ENCODE measurements around the gene PSEN1. TPM values are rescaled to one million over a fixed set of nuclear protein-coding genes. Genes with fewer than 3 reads are reported as not detected.

PSEN1 gene
- total and polyA plus RNA-seq, 2 experiments from 2014 or later = 14.6 to 35.7 TPM

DNA sequence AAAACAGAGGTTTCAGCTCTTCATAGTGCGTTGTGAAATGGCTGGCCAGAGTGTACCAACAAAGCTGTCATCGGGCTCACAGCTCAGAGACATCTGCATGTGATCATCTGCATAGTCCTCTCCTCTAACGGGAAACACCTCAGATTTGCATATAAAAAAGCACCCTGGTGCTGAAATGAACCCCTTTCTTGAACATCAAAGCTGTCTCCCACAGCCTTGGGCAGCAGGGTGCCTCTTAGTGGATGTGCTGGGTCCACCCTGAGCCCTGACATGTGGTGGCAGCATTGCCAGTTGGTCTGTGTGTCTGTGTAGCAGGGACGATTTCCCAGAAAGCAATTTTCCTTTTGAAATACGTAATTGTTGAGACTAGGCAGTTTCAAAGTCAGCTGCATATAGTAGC is 86.7 kb downstream of the PSEN1 start:
- ATAC-seq = peak; percentile 78
- no peak overlapping the region for H3K27ac Mint-ChIP-seq
- H3K27ac ChIP-seq (ENCODE audit: low read depth) = no peak overlapping the region

GRCh38 chr14:73225496-73225895 is 89.2 kb downstream of the PSEN1 start:
- H3K4me3 ChIP-seq = no peak overlapping the region
- no peak for ATAC-seq
- H3K27ac Mint-ChIP-seq = no peak overlapping the region
- peaks cover 22% of the 10 kb centered on the region; the same call in 1 of the 2 replicates for H3K4me1 ChIP-seq (ENCODE audit: insufficient read depth)
- H3K36me3 Mint-ChIP-seq (ENCODE audit: low read depth) = peaks cover 3% of the 10 kb centered on the region; the same call in 1 of the 3 replicates
- TF ChIP-seq JUNB (IDR thresholded peaks at IDR 0.05; ENCODE audit: unreplicated experiment) = no peak
- H3K4me3 Mint-ChIP-seq = no peak overlapping the region
- H4K20me1 ChIP-seq (replicated peaks; ENCODE audit: insufficient read depth) = no peaks in the 10 kb centered on the region; the same call in 1 of the 2 replicates
- no peaks in the 10 kb centered on the region for H3K36me3 ChIP-seq (ENCODE audit: insufficient read depth)
- H3K9me2 ChIP-seq (ENCODE audit: insufficient read depth) = no peaks in the 10 kb centered on the region
- H3K9me3 Mint-ChIP-seq = no peaks in the 10 kb centered on the region
- H3K79me2 ChIP-seq (replicated peaks; ENCODE audit: insufficient read depth) = no peaks in the 10 kb centered on the region
- no peaks in the 10 kb centered on the region for H3F3A ChIP-seq (replicated peaks; ENCODE audit: low read depth)
- H3K27me3 Mint-ChIP-seq (ENCODE audit: insufficient read depth, low read depth, poor library complexity) = peaks cover 13% of the 10 kb centered on the region
- no peak overlapping the region for H2AFZ ChIP-seq
- no peaks in the 10 kb centered on the region for H3K27me3 ChIP-seq (ENCODE audit: insufficient read depth)
- DNase-seq (ENCODE audit: low spot score) = no peak
- H3K27ac ChIP-seq (ENCODE audit: low read depth) = no peak overlapping the region
- H3K4me1 Mint-ChIP-seq = peaks cover 29% of the 10 kb centered on the region
- H3K4me2 ChIP-seq = no peak overlapping the region

More for the DNA sequence above, 86.7 kb downstream of the PSEN1 start:
- Mint-ChIP-seq H3K4me3 (no peak overlapping the region), H3K4me1 (peaks cover 26% of the 10 kb centered on the region), H3K36me3 (ENCODE audit: low read depth) (peaks cover 21% of the 10 kb centered on the region), H3K9me3 (no peaks in the 10 kb centered on the region), H3K27me3 (ENCODE audit: insufficient read depth, low read depth, poor library complexity) (peaks cover 11% of the 10 kb centered on the region)
- no peaks in the 10 kb centered on the region; the same call in 1 of the 2 replicates for H3K36me3 ChIP-seq (ENCODE audit: insufficient read depth)
- no peaks in the 10 kb centered on the region for H3K9me2 ChIP-seq (ENCODE audit: insufficient read depth)
- no peaks in the 10 kb centered on the region for H3K27me3 ChIP-seq (ENCODE audit: insufficient read depth)
- no peaks in the 10 kb centered on the region for H3K79me2 ChIP-seq (replicated peaks; ENCODE audit: insufficient read depth)
- H3K4me1 ChIP-seq (ENCODE audit: insufficient read depth) = peaks cover 14% of the 10 kb centered on the region; the same call in 1 of the 2 replicates
- no peaks in the 10 kb centered on the region; the same call in 1 of the 2 replicates for H4K20me1 ChIP-seq (replicated peaks; ENCODE audit: insufficient read depth)
- TF ChIP-seq, protein P1, sequence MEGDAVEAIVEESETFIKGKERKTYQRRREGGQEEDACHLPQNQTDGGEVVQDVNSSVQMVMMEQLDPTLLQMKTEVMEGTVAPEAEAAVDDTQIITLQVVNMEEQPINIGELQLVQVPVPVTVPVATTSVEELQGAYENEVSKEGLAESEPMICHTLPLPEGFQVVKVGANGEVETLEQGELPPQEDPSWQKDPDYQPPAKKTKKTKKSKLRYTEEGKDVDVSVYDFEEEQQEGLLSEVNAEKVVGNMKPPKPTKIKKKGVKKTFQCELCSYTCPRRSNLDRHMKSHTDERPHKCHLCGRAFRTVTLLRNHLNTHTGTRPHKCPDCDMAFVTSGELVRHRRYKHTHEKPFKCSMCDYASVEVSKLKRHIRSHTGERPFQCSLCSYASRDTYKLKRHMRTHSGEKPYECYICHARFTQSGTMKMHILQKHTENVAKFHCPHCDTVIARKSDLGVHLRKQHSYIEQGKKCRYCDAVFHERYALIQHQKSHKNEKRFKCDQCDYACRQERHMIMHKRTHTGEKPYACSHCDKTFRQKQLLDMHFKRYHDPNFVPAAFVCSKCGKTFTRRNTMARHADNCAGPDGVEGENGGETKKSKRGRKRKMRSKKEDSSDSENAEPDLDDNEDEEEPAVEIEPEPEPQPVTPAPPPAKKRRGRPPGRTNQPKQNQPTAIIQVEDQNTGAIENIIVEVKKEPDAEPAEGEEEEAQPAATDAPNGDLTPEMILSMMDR (conservative IDR thresholded peaks at IDR 0.05; ENCODE audit: low read depth in 2 of 2) = peak in 1 of 2 experiments; percentile 26; a peak in 1 of 4 replicates
- TF ChIP-seq EZH2phosphoT487 (IDR thresholded peaks at IDR 0.05; ENCODE audit: unreplicated experiment) = no peak
- TF ChIP-seq, protein P2, sequence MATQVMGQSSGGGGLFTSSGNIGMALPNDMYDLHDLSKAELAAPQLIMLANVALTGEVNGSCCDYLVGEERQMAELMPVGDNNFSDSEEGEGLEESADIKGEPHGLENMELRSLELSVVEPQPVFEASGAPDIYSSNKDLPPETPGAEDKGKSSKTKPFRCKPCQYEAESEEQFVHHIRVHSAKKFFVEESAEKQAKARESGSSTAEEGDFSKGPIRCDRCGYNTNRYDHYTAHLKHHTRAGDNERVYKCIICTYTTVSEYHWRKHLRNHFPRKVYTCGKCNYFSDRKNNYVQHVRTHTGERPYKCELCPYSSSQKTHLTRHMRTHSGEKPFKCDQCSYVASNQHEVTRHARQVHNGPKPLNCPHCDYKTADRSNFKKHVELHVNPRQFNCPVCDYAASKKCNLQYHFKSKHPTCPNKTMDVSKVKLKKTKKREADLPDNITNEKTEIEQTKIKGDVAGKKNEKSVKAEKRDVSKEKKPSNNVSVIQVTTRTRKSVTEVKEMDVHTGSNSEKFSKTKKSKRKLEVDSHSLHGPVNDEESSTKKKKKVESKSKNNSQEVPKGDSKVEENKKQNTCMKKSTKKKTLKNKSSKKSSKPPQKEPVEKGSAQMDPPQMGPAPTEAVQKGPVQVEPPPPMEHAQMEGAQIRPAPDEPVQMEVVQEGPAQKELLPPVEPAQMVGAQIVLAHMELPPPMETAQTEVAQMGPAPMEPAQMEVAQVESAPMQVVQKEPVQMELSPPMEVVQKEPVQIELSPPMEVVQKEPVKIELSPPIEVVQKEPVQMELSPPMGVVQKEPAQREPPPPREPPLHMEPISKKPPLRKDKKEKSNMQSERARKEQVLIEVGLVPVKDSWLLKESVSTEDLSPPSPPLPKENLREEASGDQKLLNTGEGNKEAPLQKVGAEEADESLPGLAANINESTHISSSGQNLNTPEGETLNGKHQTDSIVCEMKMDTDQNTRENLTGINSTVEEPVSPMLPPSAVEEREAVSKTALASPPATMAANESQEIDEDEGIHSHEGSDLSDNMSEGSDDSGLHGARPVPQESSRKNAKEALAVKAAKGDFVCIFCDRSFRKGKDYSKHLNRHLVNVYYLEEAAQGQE (IDR thresholded peaks at IDR 0.05; ENCODE audit: unreplicated experiment) = no peak
- DNase-seq (ENCODE audit: low spot score) = no peak
- no peak overlapping the region for H3K4me3 ChIP-seq
- H3F3A ChIP-seq (replicated peaks; ENCODE audit: low read depth) = no peaks in the 10 kb centered on the region
- H3K4me2 ChIP-seq = peak overlapping the region; percentile 53; the same call in 1 of the 2 replicates
- H2AFZ ChIP-seq = no peak overlapping the region
